NCI-H187 treated with DMSO at 0.1 percent for 48 hours (cell line): Measurements from ENCODE around the gene SLC15A4.

ENCODE experiments used
- DNase-seq: peaks from one replicate; lab custom pipeline; 2025; lab: John Stamatoyannopoulos, UW

SLC15A4 gene

DNA sequence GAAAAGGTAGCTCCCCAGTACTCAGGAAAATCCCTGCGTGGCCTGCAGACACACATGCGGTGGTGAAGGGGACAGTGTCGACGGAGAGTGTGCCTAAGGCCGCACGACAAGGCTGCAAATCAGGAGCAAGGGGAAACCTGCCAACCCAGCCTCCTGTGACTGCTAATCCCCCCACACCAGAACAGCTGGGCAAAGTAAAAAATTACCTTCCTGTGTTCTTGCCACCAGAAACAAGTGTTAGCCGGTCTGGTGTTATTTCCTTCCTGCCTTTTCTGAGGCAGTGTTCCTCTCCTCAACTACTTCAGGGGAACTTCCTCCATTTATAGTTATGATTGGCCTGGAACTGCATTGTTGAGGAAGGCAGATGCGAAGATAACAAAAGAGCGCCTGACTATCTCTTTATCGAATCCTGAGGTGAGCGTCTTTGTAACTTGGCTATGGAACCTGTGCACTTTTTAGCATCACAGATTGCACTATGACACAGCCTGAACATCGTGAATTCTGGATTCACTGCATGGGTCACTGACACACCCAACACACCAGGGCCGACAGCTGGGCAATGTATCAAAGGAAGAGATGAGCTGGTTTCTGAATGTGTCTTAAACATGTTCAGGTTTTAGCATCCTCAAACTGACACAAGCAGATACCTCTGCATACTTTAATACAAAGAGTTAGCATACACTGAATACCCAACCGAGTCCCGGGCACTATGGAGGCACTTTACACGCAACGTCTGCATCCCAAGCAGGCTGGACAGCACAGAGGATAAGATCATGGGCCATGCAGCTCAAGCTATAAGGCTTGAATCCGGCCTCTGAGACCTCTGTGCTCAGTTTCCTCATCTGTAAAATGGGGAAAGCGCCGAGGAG is 28.9 kb downstream of the SLC15A4 start:
- DNase-seq: no peak

GRCh38 chr12:128793701-128794100 is 30.1 kb downstream of the SLC15A4 start:
- DNase-seq: no peak

GRCh38 chr12:128792881-128793280 is 30.9 kb downstream of the SLC15A4 start:
- DNase-seq: no peak

DNA sequence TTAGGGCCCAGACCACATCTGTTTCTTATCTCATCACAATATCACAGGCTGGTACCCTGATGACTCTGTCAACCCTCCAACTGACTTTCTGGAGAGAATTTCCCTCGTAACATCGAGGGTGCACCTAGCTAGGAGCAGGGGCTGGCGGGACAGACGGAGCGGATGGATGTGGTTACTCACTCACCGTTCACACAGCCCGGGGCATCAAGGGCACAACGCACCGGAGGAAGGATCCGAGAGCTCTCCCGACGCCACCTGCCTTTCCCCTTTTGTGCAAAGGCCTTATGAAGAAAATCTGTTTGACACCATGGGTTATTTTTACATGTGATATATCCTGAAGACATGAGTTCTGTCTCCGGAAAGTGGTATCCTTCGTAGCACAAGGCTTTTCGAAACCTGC is 31.4 kb downstream of the SLC15A4 start:
- DNase-seq: no peak

DNA sequence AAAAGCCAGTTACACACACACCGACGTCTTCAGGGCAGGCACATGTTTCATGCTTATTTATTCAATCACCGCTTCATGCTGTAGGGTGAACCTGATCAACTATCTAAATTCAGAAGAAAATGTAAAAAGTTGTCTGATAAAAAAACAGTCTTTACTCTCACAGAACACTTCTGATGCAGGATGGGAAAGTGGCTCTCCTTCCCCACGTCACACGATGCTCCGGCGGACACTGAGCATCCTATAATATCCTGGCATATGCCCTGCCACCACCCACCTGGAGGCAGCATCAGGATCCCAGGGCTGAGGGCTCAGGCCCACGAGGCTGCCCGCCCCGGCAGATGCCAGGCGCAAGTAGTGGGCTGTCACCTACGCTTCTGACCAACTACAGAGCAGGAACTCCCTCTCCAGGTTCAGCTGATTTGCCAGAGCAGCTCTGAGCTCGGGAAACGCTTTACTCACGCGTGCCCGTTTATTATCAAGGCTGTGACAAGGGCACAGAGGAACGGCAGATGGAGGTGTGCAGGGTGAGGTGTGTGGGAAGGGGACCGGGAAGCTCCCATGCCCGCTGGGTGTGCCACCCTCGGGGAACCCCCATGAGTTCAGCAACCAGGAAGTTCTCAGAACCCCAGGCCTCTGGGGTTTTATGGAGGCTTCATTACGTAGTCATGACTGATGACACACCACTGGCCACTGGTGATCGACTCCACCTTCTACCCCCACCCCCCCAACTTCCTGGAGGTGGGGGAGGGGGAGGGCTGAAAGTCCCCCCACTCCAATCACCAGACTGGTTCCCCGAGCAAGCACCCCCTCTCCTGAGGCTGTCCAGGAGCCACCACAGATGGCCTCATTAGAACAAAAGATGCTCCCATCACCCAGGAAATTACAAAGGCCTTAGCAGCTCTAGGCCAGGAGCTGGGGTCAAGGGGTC is 32.1 kb downstream of the SLC15A4 start:
- no peak for DNase-seq

DNA sequence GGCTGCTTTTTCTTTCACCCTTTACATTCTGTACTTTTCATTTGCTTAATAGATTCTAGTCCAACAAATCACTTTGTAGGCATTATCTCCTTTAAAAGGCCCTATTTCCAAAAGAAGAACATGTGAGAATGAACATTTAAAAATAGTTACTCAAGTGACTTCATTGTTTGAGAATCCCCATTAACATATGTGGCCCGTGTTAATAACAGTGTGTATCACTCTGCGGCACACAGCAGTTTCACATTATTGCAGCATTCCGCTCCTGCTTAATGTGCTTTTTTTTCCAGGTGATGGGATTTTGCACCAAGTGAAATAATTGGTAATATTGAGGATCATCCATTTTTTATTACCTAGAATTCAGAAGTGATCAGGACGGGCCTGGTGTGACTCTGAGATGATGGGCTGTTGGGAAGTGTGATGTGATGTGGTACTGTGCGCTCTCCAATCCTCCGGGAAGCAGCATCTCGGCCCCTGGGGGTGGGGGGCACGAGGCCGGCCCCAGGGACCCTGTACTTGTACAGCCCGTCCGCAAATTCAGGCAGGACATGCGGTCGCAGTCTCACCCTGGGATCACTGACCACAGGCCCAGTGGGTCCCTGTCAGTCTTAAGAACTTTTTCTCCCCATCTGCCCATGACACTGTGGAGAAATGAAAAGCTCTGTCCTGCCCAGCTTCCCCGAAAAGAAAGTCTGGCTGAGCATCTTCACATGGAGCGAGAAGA is 32.9 kb downstream of the SLC15A4 start:
- no peak for DNase-seq

GRCh38 chr12:128790221-128790620 is 33.5 kb downstream of the SLC15A4 start:
- no peak for DNase-seq

DNA sequence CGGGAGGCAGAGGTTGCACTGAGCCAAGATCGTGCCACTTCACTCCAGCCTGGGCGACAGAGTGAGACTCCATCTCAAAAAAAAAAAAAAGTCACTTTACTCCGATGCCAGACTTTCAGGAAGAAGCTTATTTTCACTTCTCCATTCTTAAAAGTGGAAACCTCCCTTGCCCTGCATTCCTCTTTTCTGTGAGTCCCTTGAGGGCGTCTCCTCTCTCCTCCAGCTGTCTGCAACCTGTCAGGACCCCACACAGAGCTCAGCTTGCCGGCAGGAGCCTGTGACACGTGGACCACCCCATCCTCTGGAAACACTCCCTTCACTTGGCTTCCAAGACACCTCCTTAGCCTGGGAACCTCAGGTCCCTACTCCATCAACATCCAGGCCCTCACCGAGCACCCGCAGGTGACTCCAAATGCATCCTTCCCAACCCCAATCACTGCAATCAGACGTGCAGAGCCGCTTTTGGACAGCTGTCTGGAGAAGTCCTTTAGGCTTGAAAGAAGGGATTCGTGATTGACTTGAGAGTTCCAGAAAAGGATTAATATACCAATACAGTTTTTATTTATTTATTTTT is 34.3 kb downstream of the SLC15A4 start:
- DNase-seq: no peak

GRCh38 chr12:128787827-128788226 is 35.9 kb downstream of the SLC15A4 start:
- no peak for DNase-seq

DNA sequence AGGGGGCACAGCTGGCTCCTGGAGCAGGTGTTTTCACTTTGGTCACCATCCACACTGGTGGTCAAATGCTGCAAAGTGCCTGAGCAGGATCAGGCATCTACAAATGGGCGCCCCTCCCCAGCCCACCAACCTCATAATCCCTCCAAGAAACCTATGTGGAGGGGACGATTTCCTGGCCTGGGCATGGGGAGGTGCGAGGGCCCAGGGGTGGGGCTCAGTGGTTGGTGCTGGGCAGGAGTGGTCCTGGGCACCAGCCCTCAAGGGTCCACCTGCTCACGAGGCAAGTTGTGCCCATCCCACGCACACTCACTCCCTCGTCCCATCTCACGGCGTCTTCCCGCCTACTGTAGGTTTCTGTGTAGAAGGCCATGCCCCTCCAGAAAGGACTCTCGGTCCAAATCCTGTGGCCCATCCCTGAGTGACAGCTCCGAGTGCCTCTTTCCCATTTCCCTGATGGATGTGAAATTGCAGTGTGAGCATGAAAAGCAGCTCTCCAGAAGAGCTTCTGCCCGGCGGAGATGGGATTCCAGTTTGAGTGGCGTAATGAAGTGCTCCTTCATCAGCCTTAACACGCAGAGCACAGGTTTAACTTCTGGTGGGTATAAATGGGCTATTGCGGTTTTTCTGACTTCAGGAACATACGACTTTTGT is 36.9 kb downstream of the SLC15A4 start:
- peak; percentile 70 for DNase-seq

- DNase-seq: no peak
Observed at GRCh38 chr12:128784030-128784760, 39.6 kb downstream of the SLC15A4 start.

- no peak for DNase-seq
Observed at GRCh38 chr12:128783129-128783574, 40.6 kb downstream of the SLC15A4 start.

DNA sequence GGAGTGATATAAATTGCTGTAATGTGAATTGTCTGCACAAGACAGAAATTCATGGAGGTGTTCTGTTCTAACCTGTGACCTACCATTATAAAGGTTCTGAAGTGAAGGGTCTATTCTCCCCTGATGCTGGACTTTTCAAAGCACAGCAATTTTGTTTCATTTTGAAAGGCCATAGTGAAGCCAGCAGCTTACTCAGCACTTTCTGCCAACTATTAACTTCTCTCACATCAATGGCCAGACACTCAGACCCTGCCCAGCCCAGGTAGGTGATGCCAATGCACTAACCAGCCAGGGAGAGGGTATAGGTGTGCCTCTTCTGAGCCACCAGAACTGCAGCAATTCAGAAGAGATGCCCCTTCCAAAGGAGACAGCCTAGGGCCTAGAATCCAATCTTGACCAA is 43.9 kb downstream of the SLC15A4 start:
- no peak for DNase-seq

GRCh38 chr12:128772249-128772648 is 51.5 kb downstream of the SLC15A4 start:
- no peak for DNase-seq

DNA sequence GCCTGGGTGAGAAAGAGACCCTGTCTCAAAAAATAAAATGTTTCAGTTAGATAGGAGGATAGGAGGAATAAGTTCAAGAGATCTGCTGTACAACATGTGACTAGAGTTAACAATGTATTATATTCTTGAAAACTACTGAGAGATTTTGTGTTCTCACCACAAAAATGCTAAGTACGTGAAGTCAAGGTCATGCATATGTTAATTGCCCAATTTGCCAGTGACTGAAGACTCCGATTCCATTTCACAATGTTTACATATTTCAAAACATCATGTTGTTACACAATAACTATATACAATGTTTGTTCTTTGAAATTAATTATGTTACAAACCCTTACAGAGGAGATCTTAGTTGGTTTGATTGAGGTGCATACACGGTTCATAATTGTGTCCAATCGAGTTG is 52.1 kb downstream of the SLC15A4 start:
- DNase-seq: no peak

DNA sequence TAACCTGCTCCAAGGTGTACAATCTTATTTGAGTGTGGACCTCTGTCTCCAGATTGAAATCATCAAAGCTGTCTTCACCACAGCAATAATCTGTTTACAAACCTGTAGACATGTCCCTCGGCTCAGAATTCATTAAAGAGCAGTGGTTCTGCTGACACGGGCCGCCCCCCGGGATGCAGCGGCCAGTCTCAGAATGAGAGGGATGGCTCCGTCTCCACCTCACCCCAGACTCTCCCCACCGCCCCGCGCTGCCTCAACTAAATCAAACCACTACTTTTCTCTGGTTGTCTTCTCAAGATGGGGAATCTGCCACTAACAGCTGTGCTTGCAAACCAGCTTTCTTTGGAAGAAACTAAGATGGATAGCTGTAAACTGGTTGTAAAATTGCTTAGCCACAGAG is 56.2 kb downstream of the SLC15A4 start:
- DNase-seq: no peak

GRCh38 chr12:128766738-128767501 is 56.8 kb downstream of the SLC15A4 start:
- no peak for DNase-seq

DNA sequence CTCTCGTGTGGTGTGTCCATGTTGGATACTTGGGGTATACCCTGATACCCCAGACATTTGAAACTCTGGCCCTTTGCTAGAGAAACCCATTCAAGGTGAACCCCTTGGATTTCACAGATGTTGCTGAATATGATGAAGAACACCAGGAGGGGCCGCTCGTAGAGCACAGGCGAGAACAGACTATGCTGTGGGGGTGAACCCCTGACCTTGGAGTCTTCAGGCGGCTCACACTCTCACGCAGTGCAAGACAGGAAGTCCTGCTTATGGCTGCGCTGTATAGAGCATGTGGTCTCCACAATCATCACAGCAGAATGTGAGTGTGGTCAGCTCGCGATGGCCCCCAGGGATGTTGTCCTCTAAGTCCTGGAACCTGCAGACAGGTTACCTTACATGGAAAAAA is 60.4 kb downstream of the SLC15A4 start:
- no peak for DNase-seq

DNA sequence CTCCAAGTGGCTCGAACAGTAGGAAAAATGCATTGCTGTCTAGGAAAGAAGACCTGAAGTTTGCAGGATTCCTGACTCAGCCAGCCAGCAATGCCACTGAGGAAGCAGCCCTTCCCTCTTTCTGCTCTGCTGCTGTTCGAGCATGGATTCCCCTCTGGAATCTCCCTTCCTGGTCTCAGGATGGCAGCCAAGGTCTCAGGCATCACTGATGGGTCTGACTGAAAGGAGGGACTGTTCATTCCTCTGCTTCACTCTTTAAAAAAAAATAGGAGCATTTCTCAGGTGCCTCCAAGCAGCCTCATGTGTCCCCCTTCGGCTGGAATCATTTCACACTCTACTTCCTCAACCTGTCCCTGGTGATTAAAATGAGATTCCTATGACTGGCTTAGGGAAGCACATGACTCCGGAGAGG is 62.4 kb downstream of the SLC15A4 start:
- DNase-seq: no peak

DNA sequence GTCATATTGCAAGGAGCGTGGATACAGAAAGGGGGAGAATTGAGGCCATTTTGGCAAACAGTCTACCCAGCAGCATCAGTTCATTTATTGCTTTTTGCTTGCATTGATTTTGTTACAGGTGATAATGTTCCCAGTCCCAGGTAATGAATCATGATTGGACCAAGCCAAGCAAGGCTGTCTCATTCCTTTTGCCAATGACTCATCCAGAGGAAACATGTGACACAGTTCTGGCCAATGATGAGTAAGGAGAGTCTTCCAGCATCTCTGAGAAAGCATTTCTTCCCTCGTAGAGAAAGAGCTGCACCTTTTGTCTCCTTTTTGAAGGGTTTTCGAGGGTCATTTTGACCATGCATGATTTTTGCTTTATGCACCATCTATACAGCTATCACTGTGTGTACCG is 68.2 kb downstream of the SLC15A4 start:
- no peak for DNase-seq
